Measurements from ENCODE around the gene PBX1. TPM values are rescaled to one million over a fixed set of nuclear protein-coding genes. Genes with fewer than 3 reads are reported as not detected.
A peak's percentile ranks its signal among the peaks of the same experiment; 100 is the strongest.

The PBX1 gene
- total RNA-seq, 6 donors from 2014 or later = 17.8 to 59.6 (median 38.3) TPM

DNA sequence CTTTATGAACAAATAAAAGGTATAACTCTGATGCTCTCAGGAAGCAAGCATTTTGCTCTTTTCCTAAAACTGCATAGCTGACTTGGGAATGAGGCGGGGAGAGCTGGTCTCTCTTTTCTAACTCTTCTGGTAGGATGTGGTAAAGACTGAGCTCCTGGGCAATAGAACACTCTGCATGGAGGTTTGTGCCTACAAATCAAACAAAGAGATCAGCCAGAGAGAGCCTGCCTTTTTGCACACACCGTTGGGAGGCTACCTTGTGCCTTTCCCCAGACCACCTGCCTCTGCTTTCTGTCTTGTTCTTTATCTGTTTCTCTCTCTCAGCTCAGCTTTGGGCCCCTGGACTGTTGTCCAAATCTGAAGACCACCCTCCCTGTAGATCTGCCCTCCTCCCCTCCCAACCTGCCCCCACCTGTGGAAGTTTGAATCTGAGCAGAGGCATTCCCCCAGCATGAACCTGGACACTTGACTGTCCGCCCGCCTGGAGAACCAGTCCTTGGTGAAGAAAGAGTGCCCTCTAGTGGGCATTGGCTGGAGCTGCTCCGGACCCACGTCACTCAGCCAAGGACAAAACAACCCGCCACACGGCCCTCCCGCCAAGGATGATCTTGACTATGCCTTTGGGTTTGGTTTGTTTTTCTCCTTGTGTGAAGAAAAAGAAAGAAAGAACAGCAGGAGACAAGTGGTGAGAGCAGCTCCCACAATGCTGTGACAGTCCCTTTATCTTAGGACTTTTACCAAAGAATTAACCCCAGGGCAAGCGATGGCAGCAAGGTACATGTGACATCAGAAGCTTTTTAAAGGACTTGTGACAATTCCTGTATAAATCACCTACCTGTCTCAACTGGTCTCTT lies 228.2 kb downstream of the PBX1 start:
- DNase-seq = peak in 1 of 2 donors; percentile 84
- Histone ChIP-seq H3K27ac (no peak overlapping the region), H3K27me3 (no peaks in the 10 kb centered on the region), H3K9me3 (no peaks in the 10 kb centered on the region), H3K4me1 (peaks cover 18 to 28% (median 22%) of the 10 kb centered on the region in 4 donors), H3K36me3 (no peaks in the 10 kb centered on the region), H3K4me3 (no peak overlapping the region)
- WGBS, 2 donors = 24% methylated on average over 10 of the region's 10 CpGs
- TF ChIP-seq POLR2A (IDR thresholded peaks at IDR 0.05) = no peak
- TF ChIP-seq, protein P1, sequence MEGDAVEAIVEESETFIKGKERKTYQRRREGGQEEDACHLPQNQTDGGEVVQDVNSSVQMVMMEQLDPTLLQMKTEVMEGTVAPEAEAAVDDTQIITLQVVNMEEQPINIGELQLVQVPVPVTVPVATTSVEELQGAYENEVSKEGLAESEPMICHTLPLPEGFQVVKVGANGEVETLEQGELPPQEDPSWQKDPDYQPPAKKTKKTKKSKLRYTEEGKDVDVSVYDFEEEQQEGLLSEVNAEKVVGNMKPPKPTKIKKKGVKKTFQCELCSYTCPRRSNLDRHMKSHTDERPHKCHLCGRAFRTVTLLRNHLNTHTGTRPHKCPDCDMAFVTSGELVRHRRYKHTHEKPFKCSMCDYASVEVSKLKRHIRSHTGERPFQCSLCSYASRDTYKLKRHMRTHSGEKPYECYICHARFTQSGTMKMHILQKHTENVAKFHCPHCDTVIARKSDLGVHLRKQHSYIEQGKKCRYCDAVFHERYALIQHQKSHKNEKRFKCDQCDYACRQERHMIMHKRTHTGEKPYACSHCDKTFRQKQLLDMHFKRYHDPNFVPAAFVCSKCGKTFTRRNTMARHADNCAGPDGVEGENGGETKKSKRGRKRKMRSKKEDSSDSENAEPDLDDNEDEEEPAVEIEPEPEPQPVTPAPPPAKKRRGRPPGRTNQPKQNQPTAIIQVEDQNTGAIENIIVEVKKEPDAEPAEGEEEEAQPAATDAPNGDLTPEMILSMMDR (IDR thresholded peaks at IDR 0.05) = peak; percentile 86 to 94 (median 90)
- peak; percentile 90 to 94 for ATAC-seq (ENCODE audit: low FRiP score in 2 of 2)

DNA sequence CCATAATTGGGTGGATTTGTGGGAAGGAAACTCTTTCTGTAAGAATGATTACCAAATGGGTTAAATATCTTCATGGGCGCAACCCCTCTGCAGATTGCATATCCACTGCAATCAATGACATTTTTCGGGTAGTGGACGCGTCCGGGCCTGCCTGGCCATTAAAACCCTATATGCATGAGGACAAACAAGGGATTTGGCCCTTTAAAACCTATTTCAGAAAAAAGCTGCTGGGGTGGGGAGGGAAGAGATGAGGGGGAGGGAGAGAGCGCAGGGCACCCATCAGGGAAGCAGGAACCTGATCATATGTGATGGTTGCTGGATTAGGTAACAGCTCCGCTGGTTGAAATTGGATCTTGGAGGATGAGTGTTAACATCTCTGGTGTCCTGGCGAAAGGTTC lies 228.8 kb downstream of the PBX1 start:
- no peak overlapping the region for H3K4me3 ChIP-seq
- no peak for ATAC-seq (ENCODE audit: low FRiP score in 2 of 2)
- no peaks in the 10 kb centered on the region for H3K27me3 ChIP-seq
- peaks cover 18 to 28% (median 22%) of the 10 kb centered on the region in 4 donors for H3K4me1 ChIP-seq
- TF ChIP-seq POLR2A (IDR thresholded peaks at IDR 0.05) (no peak), POLR2AphosphoS5 (IDR thresholded peaks at IDR 0.05) (no peak), EP300 (IDR thresholded peaks at IDR 0.05) (no peak)
- TF ChIP-seq, protein P1 (IDR thresholded peaks at IDR 0.05) = no peak
- DNase-seq = no peak
- H3K9me3 ChIP-seq = no peaks in the 10 kb centered on the region
- 75 to 88% methylated on average over 8 of the region's 8 CpGs for WGBS, 2 donors
- H3K36me3 ChIP-seq = peaks cover 0 to 4% (median 0%) of the 10 kb centered on the region in 4 donors
- no peak overlapping the region for H3K27ac ChIP-seq

DNA sequence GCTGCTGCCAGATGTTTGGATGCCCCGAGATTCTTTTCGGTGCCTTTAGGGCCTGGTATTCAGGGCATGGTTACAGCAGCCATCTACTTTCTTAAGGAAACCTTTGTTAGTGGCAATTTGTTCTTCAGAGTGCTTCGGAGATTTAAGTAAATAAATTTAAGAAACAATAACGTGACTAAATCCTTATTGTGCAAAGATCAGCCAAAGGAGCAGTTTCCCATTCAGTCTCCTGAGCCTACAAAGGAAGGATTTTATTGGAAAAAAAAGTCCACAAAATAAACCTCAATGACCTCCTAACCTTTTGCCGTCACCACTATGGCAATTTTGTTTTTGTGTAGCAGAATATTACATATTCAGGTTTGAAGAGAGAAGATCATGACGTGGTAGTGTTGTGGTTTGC lies 231.1 kb downstream of the PBX1 start:
- H3K4me1 ChIP-seq = peaks cover 16 to 28% (median 22%) of the 10 kb centered on the region in 4 donors
- TF ChIP-seq, protein P1 (IDR thresholded peaks at IDR 0.05) = no peak
- TF ChIP-seq POLR2AphosphoS5 (IDR thresholded peaks at IDR 0.05) (no peak), EP300 (IDR thresholded peaks at IDR 0.05) (no peak), POLR2A (IDR thresholded peaks at IDR 0.05) (no peak)

DNA sequence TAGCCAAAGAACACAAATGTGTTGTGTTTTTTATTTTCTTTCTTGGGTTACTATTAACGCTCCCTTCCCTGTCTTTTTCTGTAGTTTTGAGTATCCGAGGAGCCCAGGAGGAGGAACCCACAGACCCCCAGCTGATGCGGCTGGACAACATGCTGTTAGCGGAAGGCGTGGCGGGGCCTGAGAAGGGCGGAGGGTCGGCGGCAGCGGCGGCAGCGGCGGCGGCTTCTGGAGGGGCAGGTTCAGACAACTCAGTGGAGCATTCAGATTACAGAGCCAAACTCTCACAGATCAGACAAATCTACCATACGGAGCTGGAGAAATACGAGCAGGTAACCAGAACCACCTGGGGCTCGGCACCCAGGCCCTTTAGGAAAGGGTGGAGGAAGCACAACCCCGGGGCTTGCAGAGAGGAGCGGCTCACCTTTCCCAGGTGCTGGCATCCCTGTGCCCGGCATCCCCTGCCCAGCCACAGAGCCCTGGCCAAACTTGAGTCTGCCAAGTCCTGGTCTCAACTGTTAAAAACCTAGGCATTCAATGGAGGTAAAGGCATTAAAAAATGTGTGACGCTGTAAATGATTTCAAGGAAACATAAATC lies 233.5 kb downstream of the PBX1 start:
- 91 to 97% methylated on average over 21 of the region's 21 CpGs for WGBS, 2 donors
- peak in 1 of 2 donors; percentile 75 for DNase-seq
- H3K9me3 ChIP-seq = no peaks in the 10 kb centered on the region
- H3K27ac ChIP-seq = no peak overlapping the region
- H3K4me3 ChIP-seq = no peak overlapping the region
- no peak for TF ChIP-seq POLR2AphosphoS5 (IDR thresholded peaks at IDR 0.05)
- TF ChIP-seq, protein P1 (IDR thresholded peaks at IDR 0.05) = no peak
- TF ChIP-seq POLR2A (IDR thresholded peaks at IDR 0.05) = no peak
- no peak for TF ChIP-seq EP300 (IDR thresholded peaks at IDR 0.05)
- H3K36me3 ChIP-seq = peaks cover 0 to 5% (median 0%) of the 10 kb centered on the region in 4 donors
- peaks cover 0 to 5% (median 2%) of the 10 kb centered on the region in 4 donors for H3K4me1 ChIP-seq
- no peak for ATAC-seq (ENCODE audit: low FRiP score in 2 of 2)
- no peaks in the 10 kb centered on the region for H3K27me3 ChIP-seq

More for the DNA sequence above, 231.1 kb downstream of the PBX1 start:
- no peak for ATAC-seq (ENCODE audit: low FRiP score in 2 of 2)
- Histone ChIP-seq H3K36me3 (peaks cover 0 to 5% (median 0%) of the 10 kb centered on the region in 4 donors), H3K9me3 (no peaks in the 10 kb centered on the region), H3K27ac (no peak overlapping the region), H3K4me3 (no peak overlapping the region), H3K27me3 (no peaks in the 10 kb centered on the region)
- DNase-seq = no peak
- 64 to 69% methylated on average over 6 of the region's 6 CpGs for WGBS, 2 donors
